GM13977 (cell line): ENCODE data around the gene SCD5.
A peak's percentile ranks its signal among the peaks of the same experiment; 100 is the strongest.
"Not testable (repeated sequence)": the region's sequence is repeated elsewhere in the genome, so short reads cannot be mapped to it uniquely, and the experiment has no call there.

Experiments
- DNase-seq: peaks from one replicate; pipeline ENCODE4 v3.0.0; 2012; ENCODE audit warnings: low spot score
- in situ Hi-C: fragments of 300-500 bp; cut with MboI; formaldehyde crosslinking; loops from one replicate; pipeline ENCODE4 v1.12.0; 2022; ENCODE audit warnings: low sequenced_read_pairs, low pct_unique_long_range_greater_than_20kb, mixed read lengths, inconsistent platforms; ENCODE audit not compliant: unreplicated experiment
- TF ChIP-seq, protein P1 (sequence below): IDR thresholded peaks from 2 replicates; pipeline ENCODE4 v1.5.1; 2012; ENCODE audit warnings: mild to moderate bottlenecking, control low read depth; ENCODE audit not compliant: insufficient read depth; ENCODE audit errors: extremely low read depth, missing control alignments

The SCD5 gene

DNA sequence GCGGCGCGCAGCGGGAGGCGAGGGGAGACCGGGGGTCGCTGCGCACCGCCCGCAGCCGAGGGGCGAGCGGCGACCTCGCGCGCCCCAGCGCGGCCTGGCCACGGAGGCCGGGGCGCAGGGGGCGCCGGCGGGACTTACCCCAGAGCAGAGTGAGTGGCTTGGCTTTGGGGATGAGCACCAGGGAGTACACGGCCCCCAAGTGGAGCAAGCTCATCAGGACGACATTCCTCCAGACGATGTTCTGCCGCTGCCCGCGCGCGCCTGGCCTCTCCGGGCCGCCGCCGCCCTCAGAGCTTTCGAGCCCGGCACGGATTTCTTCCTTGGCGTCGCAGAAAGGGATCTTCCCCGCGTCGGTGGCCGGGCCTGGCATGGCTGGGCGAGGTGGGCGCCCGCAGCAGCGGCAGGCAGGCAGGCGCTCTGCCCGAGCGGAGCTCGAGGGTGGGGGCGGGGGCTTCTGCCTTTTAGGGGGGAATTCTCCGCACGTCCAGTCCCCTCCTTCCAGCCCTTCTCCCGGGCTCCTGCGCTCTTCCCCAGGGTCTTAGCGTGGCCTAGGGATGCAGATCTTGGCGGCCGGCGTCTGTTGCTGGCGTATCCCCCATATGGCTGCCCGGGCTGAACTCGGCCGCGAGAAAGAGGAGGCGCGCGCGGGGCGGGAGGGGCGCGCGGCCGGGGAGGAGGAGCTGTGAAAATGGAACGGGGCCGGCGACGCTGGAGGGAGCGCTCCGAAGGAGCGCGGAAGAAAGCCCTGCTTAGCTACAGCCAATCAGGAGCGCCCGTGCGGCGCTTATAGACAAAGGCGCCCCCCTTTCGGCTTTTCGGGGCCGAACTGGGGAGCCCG is at the start of gene SCD5:
Gene SCD5, minus strand, starts transcription at position 629 of the 838 bp plus-strand sequence. Its CDS starts 259 bp downstream, at position 370.
- DNase-seq: peak; percentile 91
- TF ChIP-seq, protein P1, sequence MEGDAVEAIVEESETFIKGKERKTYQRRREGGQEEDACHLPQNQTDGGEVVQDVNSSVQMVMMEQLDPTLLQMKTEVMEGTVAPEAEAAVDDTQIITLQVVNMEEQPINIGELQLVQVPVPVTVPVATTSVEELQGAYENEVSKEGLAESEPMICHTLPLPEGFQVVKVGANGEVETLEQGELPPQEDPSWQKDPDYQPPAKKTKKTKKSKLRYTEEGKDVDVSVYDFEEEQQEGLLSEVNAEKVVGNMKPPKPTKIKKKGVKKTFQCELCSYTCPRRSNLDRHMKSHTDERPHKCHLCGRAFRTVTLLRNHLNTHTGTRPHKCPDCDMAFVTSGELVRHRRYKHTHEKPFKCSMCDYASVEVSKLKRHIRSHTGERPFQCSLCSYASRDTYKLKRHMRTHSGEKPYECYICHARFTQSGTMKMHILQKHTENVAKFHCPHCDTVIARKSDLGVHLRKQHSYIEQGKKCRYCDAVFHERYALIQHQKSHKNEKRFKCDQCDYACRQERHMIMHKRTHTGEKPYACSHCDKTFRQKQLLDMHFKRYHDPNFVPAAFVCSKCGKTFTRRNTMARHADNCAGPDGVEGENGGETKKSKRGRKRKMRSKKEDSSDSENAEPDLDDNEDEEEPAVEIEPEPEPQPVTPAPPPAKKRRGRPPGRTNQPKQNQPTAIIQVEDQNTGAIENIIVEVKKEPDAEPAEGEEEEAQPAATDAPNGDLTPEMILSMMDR: no peak
- in situ Hi-C loops: no loop called here

DNA sequence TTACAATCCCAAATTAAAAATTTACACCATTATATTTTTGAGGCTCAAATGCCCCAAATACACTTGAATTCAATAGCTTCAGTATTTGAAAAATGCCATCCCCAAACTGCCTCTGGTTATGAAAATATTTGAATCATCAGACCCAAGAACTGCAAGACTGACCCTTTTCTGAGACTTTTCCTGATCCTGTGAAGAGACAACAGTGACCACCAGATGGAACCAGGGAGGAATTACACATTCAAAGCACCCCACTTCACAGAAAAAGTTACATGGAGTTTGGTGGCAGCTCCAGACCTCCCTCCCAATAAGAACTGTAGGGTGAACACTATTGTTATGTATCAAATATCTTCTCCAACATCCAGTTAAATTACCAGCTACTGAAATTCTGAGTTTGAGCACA is 44.0 kb upstream of the SCD5 start:
- no peak for DNase-seq
- in situ Hi-C loops: no loop called here
- TF ChIP-seq, protein P1: peak; percentile 25

DNA sequence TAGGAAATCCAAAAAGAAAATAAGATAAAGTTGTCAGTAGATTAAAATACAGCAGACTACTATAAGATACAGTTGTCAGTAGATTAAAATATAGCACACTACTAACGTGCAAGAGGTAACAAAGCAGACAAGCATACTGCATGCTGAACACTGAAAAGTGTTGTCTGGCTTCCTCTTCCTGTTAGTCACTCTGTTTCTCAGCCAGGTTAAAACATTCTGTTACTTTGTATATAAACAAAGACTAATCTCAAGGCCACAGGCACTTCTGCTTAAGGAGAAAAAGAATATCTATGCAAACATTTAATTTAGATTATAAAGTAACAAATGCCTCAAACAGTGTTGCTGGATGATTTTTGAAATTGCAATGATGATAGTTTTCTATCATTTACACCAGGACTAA is 41.0 kb upstream of the SCD5 start:
- TF ChIP-seq, protein P1: no peak
- in situ Hi-C loops: no loop called here
- no peak for DNase-seq

DNA sequence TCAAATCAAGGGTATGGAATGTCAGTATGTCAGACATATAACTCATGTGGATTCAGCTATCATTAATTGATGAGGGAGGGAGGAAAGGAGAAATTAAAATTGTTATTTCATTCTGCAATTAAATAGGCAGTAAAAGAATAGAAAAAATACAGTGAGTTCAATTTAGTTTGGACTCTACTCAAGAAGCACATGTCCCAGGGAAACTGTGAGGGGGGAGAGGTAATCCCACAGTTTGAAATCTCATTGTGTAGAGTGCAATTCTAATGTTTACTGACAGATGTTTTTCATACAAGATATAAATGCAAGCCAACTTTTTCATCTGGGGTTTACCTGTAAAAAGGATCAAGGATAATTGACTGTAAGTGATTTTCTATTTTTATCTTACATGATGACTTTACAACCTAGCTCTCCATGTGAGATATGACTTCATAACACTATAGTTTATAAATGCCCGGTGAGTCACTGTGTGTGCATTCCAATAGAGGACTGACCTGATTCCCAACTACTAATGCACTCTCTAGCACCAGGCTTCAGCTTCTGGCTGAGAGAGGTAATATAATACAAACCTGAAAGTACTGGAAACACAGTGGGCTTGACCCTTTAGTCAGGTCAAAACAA is 35.2 kb upstream of the SCD5 start:
- in situ Hi-C loops: no loop called here
- no peak for DNase-seq

DNA sequence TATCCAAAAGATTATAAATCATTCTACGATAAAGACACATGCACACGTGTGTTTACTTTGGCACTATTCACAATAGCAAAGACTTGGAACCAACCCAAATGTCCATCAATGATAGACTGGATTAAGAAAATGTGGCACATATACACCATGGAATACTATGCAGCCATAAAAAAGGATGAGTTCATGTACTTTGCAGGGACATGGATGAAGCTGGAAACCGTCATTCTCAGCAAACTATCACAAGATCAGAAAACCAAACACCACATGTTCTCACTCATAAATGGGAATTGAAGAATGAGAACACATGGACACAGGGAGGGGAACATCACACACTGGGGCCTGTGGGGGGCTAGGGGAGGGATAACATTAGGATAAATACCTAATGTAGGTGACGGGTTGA is 34.5 kb upstream of the SCD5 start:
- DNase-seq, in situ Hi-C loops: not testable (repeated sequence)

More for the DNA sequence above, 35.2 kb upstream of the SCD5 start:
- TF ChIP-seq, protein P1: no peak

DNA sequence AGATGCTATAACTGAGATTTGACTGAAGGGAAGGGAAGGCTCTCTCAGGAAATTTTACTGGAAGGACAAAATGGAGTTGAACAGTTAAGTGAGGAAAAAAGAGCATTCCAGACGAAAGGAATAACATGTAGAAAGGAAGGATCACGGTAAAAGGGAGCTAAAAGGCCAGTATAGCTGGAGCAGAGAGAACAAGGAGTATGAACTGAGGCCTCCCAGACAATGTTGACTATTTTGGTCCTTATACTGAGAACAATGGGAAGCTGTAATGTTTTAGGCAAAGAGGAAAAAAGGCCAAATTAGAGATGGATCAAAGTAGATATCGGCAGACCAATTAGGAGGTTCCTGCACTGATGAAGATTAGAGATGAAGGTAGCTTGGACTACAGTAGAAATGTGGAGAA is 26.8 kb upstream of the SCD5 start:
- in situ Hi-C loops: no loop called here
- DNase-seq: no peak
- TF ChIP-seq, protein P1: no peak

DNA sequence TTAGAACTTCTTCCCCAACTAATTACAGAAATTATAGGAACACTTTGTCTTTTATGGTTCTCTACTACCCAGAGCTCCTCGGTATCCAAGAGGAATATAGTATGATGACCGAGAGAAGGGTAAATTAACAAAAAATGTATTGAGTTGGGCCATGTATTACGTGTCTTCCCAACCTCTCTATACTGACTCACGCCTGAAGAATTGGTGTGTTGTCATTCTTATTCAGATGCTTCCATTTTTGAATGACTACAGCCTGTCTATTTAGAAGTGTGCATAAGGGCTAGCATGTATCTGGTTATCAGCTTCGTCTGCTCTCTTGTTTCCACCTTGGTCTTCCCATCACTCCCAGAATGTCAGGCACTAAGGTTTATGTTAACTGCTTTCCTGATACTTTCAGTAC is 24.5 kb upstream of the SCD5 start:
- TF ChIP-seq, protein P1: no peak
- no peak for DNase-seq
- in situ Hi-C loops: no loop called here
